NCI-H2107 treated with DMSO at 0.1 percent for 48 hours (cell line): Measurements from ENCODE around the gene RNF125.

Experiments used
- DNase-seq: peaks from one replicate; lab custom pipeline; 2025; ENCODE audit not compliant: unreplicated experiment; lab: John Stamatoyannopoulos, UW

The RNF125 gene

GRCh38 chr18:32021756-32022564, 3.3 kb downstream of the RNF125 start:
- DNase-seq, result no peak

GRCh38 chr18:32025744-32026143, 7.1 kb downstream of the RNF125 start:
- no peak for DNase-seq

DNA sequence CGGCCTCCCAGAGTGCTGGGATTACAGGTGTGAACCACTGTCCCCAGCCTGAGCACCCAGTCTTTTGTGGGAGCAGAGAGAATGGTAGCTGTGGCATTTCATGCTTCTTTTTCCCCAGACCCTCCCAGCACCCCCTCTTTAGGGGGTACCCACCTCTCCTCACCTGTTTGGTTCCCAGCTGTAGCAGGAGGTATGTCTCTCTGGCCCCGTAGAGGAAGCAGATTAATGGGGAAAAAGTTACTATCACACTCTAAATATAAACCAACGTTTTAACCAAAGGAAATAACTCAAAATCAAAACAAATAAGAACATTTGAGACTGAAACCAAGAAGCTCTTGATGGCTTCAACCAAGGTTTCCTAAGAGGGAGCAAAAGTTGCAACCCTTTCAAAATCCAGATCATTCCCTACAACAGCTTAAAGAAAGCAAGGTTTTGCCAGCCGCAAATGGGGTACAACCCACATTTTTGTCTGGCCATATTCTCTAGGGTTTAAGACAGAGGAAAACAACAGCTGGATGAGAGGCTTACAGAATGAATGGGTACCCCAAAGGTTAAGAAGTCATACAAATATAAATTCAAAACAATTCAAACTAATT, 8.0 kb downstream of the RNF125 start:
- no peak for DNase-seq

DNA sequence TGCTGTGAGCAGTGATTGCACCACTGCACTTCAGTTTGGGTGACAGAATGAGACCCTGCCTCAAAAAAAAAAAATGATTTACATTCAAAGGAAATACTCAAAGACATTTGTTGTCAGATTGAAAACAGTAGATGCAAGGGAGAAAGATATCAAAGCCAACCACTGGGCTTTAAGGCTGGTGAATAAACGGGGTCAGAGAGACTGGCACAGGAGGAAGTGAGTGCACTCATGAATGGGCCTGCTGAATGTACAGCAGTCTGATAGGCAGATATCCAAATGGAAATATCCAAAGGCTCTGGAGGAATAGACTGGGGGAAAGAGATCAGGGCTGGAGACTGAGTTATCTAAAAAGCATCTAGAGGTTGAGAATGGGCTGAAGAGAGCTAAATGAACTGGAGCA, 10.9 kb downstream of the RNF125 start:
- no peak for DNase-seq

- DNase-seq, result no peak
These were observed 14.0 kb downstream of the RNF125 start for GRCh38 chr18:32032609-32033008.

- DNase-seq, result no peak
These were observed 18.0 kb downstream of the RNF125 start for GRCh38 chr18:32036506-32037180.

GRCh38 chr18:32037616-32038015, 19.0 kb downstream of the RNF125 start:
- no peak for DNase-seq

DNA sequence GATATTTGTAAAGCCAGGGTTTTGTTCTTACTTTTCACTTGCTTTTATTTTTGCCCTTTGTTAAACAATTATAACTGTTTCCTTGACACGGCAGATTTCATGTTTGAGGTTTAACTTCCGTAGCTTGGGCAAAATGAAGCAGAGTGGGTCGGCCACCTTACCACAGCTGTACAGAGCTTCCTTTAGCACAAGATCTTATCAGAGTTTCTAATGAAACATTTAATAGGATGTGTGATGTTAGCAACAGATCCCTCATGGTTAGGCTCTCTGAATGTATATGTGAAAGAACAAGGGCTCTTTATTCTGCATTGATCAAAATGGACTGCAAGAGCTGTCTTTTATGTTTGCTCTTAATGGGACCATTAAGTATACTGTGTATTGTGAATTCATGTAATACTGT, 22.3 kb downstream of the RNF125 start:
- no peak for DNase-seq

GRCh38 chr18:32042337-32042736, 23.7 kb downstream of the RNF125 start:
- no peak for DNase-seq

DNA sequence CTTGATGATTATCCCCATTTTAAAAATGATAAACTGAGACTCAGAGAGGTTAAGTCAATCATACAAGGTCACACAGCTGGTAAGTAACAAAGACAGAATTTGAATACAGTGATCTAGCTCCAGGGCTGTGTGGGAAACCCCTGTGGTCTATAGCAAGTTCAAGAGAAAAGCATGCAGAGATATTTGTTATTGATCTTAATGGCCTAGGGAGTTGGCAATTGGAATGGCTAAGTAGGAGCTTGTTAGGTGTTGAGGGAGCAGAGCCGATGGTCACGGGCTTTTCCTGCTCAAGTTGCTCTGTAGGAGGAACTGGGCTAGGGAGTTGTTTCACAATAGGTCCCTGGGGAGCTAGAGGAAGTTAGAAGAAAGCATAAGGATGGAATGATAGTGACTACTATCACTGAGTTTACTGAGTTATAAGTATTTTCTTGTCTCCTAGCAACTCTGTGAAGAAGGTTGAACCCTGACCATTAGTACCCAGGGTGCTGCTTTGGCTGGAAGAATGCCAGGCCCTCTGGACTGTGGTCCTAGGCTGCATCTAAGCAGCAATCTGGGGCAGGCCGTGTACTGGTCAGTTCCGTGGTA, 30.0 kb downstream of the RNF125 start:
- no peak for DNase-seq

DNA sequence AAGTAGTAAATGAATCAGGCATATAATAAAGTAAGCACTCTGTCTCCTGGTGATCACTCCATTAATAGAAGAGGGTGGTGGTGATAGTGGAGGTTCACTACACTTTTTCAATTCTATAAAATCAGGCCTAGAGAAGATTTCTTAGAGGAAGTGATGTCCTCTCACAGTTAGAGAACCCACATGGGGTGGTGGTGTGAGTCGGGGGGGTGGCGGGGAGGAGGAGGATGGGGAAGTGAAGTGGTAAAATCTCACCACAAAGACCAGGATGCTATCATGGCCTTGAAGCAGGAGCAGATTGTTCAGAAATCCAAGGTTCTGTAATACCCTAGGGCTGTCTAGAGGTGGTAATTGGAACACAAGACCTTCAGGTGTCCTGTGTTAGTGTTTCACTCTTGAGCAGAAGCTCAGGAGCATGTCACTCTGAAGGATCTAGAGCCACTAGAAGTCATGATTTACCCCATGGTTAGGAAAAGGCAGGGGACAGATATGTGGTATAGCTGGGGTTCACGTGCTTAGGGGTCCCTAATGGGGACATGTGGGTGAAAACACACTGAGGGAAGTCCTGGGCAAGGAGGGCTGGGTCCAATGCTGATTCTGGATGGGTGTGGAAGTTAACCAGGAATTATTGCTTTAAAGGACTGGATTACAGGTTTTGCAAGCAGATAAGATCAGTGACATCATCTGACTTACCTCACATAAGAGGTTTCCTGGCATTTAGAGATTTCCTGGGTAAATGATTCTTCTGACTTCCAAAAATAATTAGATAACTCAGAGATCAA, 31.0 kb downstream of the RNF125 start:
- DNase-seq, result no peak

DNA sequence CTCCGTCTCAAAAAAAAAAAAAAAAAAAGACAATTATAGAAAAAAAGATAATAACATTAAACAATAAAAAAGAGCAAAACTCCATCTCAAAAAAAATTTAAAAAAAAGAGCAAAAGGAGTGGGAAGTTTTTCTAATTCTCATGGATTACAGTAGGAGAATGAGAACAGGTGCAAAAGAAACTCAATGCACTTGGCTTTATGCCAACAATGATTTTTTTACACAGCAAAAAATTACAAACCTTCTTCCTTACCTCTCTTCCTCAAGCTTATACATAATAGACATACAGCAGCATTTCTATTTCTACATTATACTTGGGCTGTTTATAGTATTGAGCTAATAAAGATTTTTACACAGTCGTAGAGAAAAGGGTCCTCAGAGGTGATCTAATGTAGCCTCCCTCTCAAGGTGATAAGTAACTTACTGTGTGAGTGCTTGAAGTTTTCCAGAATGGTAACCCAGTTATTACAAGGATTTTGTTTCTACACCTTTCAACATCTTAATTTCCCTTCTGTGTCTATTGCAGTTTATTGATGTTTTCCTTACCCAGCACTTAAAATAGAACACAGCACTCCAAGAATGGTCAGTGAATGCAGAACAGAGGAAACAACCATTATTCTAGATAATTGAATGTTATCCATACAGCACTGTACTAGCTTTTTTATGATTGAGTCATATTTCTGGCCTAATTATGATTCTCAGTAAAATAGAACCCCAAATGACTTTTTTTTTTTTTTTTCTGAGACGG, 38.2 kb downstream of the RNF125 start:
- no peak for DNase-seq

DNA sequence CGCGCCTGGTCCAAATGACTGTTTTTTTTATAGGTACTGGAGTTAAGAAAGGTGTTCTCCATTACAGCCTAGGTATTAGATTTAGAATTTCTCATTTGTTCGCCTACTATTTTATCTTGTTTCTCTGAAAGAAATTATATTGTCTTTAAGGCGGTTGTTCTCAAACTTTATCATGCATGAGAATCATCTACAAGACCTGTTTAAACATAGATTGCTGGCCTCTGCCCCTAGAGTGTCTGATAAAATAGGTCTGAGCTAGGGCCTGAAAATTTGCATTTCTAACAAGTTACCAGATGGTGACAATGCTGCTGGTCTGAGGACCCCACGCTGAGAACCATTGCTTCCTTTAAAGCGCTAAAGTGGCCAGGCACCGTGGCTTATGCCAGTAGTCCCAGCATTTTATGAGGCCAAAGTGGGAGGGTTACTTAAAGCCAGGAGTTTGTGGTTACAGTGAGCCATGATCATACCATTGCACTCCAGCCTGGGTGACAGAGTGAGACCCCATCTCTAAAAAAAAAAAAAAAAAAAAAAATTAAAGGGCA, 39.1 kb downstream of the RNF125 start:
- no peak for DNase-seq

GRCh38 chr18:32060026-32060425, 41.4 kb downstream of the RNF125 start:
- no peak for DNase-seq

GRCh38 chr18:32067375-32068167, 48.9 kb downstream of the RNF125 start:
- no peak for DNase-seq

GRCh38 chr18:32072321-32072720, 53.7 kb downstream of the RNF125 start:
- no peak for DNase-seq

DNA sequence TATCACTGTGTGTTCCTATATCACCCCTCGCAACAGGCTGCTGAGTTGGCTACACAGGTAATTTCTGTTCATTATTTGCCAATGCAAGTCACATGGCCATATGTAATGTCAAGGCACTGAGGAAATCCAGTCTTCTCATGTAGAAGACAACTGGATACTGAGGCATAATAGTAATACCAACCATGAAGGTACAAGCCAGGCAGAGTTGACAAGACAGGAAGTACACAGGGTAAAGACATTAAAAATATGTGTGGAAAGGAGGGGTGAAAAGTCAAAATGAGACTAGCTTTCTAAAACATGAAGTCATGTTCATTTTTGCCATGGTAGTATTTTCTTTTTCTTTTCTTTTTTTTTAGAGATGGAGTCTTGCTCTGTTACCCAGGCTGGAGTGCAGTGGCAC, 55.6 kb downstream of the RNF125 start:
- no peak for DNase-seq

GRCh38 chr18:32078845-32079244, 60.2 kb downstream of the RNF125 start:
- no peak for DNase-seq

DNA sequence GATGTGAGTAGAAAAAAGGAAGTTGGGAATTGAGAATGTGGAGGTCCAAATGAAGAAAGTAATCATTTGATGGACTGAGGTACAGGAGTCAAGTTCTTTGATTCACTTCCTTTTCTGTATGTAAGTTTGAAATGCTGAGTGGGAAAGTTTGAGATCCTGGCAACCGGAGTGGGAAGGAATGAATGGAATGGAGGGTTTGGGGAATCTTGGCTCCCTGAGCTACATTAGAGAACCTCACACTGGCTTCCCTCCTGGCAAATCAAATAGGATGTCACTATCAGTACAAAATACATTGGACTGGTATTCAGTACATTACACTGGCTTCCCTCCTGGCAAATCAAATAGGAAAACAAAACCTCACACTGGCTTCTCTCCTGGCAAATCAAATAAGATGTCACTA, 63.3 kb downstream of the RNF125 start:
- DNase-seq, result no peak
